DLD1 (cell line): ENCODE results near the gene TAP2.
"Not testable (repeated sequence)": the region's sequence is repeated elsewhere in the genome, so short reads cannot be mapped to it uniquely, and the experiment has no call there.

Source experiments
- in situ Hi-C: cut with HindIII; loops from 2 replicates; pipeline ENCODE4 v1.10.0; 2017; ENCODE audit warnings: low sequenced_read_pairs

TAP2 gene

GRCh38 chr6:32838114-32838958, at the start of gene TAP2:
TAP2 (minus strand) TSS chr6:32838739; CDS start chr6:32838233, 506 bp downstream.
- in situ Hi-C loops, result no loop called here

GRCh38 chr6:32887616-32888015, 49.1 kb upstream of the TAP2 start:
- in situ Hi-C loops, result no loop called here

GRCh38 chr6:32886681-32887383, 48.3 kb upstream of the TAP2 start:
- in situ Hi-C loops, result no loop called here

GRCh38 chr6:32885698-32886286, 47.3 kb upstream of the TAP2 start:
- in situ Hi-C loops, result no loop called here

GRCh38 chr6:32883789-32884188, 45.2 kb upstream of the TAP2 start:
- in situ Hi-C loops, result no loop called here

- in situ Hi-C loops, result no loop called here
Measured at GRCh38 chr6:32882879-32883250, 44.3 kb upstream of the TAP2 start.

- in situ Hi-C loops, result not testable (repeated sequence)
Measured at GRCh38 chr6:32880962-32881361, 42.4 kb upstream of the TAP2 start.

- in situ Hi-C loops, result no loop called here
Measured at GRCh38 chr6:32879691-32880090, 41.2 kb upstream of the TAP2 start.

- in situ Hi-C loops, result no loop called here
Measured at GRCh38 chr6:32876603-32877002, 38.1 kb upstream of the TAP2 start.

- in situ Hi-C loops, result not testable (repeated sequence)
Measured at GRCh38 chr6:32873947-32874346, 35.4 kb upstream of the TAP2 start.

- in situ Hi-C loops, result no loop called here
Measured at GRCh38 chr6:32868257-32868788, 29.8 kb upstream of the TAP2 start.

- in situ Hi-C loops, result no loop called here
Measured at GRCh38 chr6:32867554-32868256, 29.2 kb upstream of the TAP2 start.

- in situ Hi-C loops, result no loop called here
Measured at GRCh38 chr6:32867022-32867477, 28.5 kb upstream of the TAP2 start.

- in situ Hi-C loops, result no loop called here
Measured at GRCh38 chr6:32865724-32866443, 27.3 kb upstream of the TAP2 start.

- in situ Hi-C loops, result no loop called here
Measured at GRCh38 chr6:32862725-32863124, 24.2 kb upstream of the TAP2 start.

- in situ Hi-C loops, result no loop called here
Measured at GRCh38 chr6:32860674-32861073, 22.1 kb upstream of the TAP2 start.

GRCh38 chr6:32858194-32858593, 19.7 kb upstream of the TAP2 start:
- in situ Hi-C loops, result no loop called here

GRCh38 chr6:32857156-32857891, 18.8 kb upstream of the TAP2 start:
- in situ Hi-C loops, result no loop called here

- in situ Hi-C loops, result no loop called here
Measured at GRCh38 chr6:32855467-32856174, 17.1 kb upstream of the TAP2 start.
